Neutrophil (primary cell): ENCODE measurements around the gene RAPGEF5.

Experiments
- H3K27ac ChIP-seq: fragments of 200-600 bp; sonication (generic); 2 replicates; pipeline ENCODE4 v1.5.1; 2016; ENCODE audit warnings: mild to moderate bottlenecking, moderate library complexity
- H3K27me3 ChIP-seq: fragments of 200-600 bp; sonication (generic); 2 replicates; pipeline ENCODE4 v1.6.0; 2016; ENCODE audit warnings: mild to moderate bottlenecking
- H3K36me3 ChIP-seq: fragments of 200-600 bp; sonication (generic); 2 replicates; pipeline ENCODE4 v1.5.1; 2017
- H3K4me1 ChIP-seq, 2 experiments: fragments of 200-600 bp in 1 of 2; sonication (generic) in 1 of 2; 1 replicate in 1 of 2; 2 replicates in 1 of 2; pipeline versions ENCODE4 v1.5.1 to v1.6.1; 2013 to 2016; ENCODE audit warnings: low read depth in 1 of 2, low read length in 1 of 2, mild to moderate bottlenecking in 1 of 2, moderate library complexity in 1 of 2; ENCODE audit not compliant: control insufficient read depth in 1 of 2, insufficient read depth in 1 of 2
- H3K4me3 ChIP-seq, 2 experiments: fragments of 200-600 bp in 1 of 2; sonication (generic) in 1 of 2; 1 replicate in 1 of 2; 2 replicates in 1 of 2; pipeline ENCODE4 v1.5.1; 2013 to 2016; ENCODE audit warnings: low read depth in 1 of 2, low read length in 1 of 2, mild to moderate bottlenecking in 1 of 2, moderate library complexity in 1 of 2
- H3K9me3 ChIP-seq: fragments of 200-600 bp; sonication (generic); 2 replicates; pipeline ENCODE4 v1.5.1; 2016
- CTCF ChIP-seq: fragments of 200-600 bp; sonication (generic); IDR thresholded peaks from 2 replicates; pipeline ENCODE4 v1.5.1; 2016; ENCODE audit warnings: antibody characterized with exemption

Gene RAPGEF5

GRCh38 chr7:22123139-22123538 is 233.8 kb downstream of the RAPGEF5 start:
- Histone ChIP-seq H3K27me3 (peaks cover 9% of the 10 kb centered on the region), H3K36me3 (no peaks in the 10 kb centered on the region)

GRCh38 chr7:22121702-22122474 is 235.1 kb downstream of the RAPGEF5 start:
- no peak overlapping the region for H3K27ac ChIP-seq
- H3K4me3 ChIP-seq, result no peak overlapping the region
- no peaks in the 10 kb centered on the region for H3K36me3 ChIP-seq
- peaks cover 9% of the 10 kb centered on the region for H3K27me3 ChIP-seq
- no peak for TF ChIP-seq CTCF
- H3K4me1 ChIP-seq, result no peaks in the 10 kb centered on the region
- H3K9me3 ChIP-seq, result no peaks in the 10 kb centered on the region

More at GRCh38 chr7:22123139-22123538, 233.8 kb downstream of the RAPGEF5 start:
- TF ChIP-seq CTCF, result no peak
- H3K27ac ChIP-seq, result no peak overlapping the region
- no peak overlapping the region for H3K4me3 ChIP-seq
- no peaks in the 10 kb centered on the region for H3K4me1 ChIP-seq
- no peaks in the 10 kb centered on the region for H3K9me3 ChIP-seq

- Histone ChIP-seq H3K4me3 (no peak overlapping the region), H3K4me1 (no peaks in the 10 kb centered on the region), H3K27ac (no peak overlapping the region), H3K9me3 (no peaks in the 10 kb centered on the region), H3K36me3 (no peaks in the 10 kb centered on the region), H3K27me3 (peaks cover 9% of the 10 kb centered on the region)
- TF ChIP-seq CTCF, result no peak
Measured at GRCh38 chr7:22120391-22121053, 236.4 kb downstream of the RAPGEF5 start.

- TF ChIP-seq CTCF, result no peak
- H3K4me1 ChIP-seq, result no peaks in the 10 kb centered on the region
- peaks cover 3% of the 10 kb centered on the region for H3K27me3 ChIP-seq
- no peak overlapping the region for H3K4me3 ChIP-seq
- H3K9me3 ChIP-seq, result no peaks in the 10 kb centered on the region
- H3K36me3 ChIP-seq, result no peaks in the 10 kb centered on the region
- H3K27ac ChIP-seq, result no peak overlapping the region
Measured at GRCh38 chr7:22117222-22117621, 239.7 kb downstream of the RAPGEF5 start.

DNA sequence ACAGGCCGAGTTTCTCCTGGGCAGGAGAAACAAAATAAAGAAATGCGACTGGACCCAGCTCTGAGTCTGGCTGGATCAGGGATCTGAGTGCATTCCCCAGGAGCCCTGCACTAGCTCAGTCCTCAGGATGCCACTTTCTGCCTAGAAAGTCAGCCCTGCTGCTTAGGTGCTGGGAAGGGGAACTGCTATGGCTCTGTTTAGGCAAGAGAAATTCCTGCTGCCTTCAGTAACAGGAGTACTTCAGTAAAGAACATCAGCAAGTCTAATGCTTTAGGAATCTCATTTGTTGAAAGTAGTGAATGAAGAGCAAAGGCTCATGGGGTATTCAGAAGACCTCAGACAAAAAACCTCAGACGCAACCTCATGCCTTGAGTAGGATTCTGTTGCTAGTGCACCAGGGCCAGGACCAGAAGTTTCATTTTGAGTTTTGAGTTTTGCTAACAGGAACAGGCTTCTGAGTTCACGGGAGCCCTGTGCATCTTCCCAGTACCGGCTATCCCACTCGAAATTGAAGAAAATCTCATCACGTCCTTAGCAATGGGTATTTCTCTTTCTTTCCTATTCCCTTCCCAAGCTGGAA is 240.4 kb downstream of the RAPGEF5 start:
- no peak overlapping the region for H3K4me3 ChIP-seq
- TF ChIP-seq CTCF, result no peak
- no peaks in the 10 kb centered on the region for H3K36me3 ChIP-seq
- H3K9me3 ChIP-seq, result no peaks in the 10 kb centered on the region
- no peak overlapping the region for H3K27ac ChIP-seq
- H3K4me1 ChIP-seq, result no peaks in the 10 kb centered on the region
- no peaks in the 10 kb centered on the region for H3K27me3 ChIP-seq
